Measurements from ENCODE around the gene CUL7. TPM values are rescaled to one million over a fixed set of nuclear protein-coding genes. Genes with fewer than 3 reads are reported as not detected.
A peak's percentile ranks its signal among the peaks of the same experiment; 100 is the strongest.

CUL7 gene
- total RNA-seq, 1 experiment from 2014 or later = 20.8 TPM

GRCh38 chr6:43012364-43012763, 41.3 kb downstream of the CUL7 start (continued):
- no peak for TF ChIP-seq RORB (CRISPR knock-in tag; IDR thresholded peaks at IDR 0.05)
- no peak for TF ChIP-seq SOX15 (CRISPR knock-in tag; IDR thresholded peaks at IDR 0.05)
- no peak for TF ChIP-seq MYBL2 (CRISPR knock-in tag; IDR thresholded peaks at IDR 0.05)

- DNase-seq (ENCODE audit: low spot score) (no peak), ATAC-seq (peak; percentile 6; the same call in 1 of the 2 replicates)
- CTCF ChIA-PET = interaction anchor here (1.2 to 1.3 kb wide), 2 partner anchors 12 to 40 kb away, joined by 3 to 5 read pairs; no protein-coding TSS in a partner anchor
- POLR2A ChIA-PET = no interaction called here
- H3K27me3 Mint-ChIP-seq (ENCODE audit: low read depth) = no peaks in the 10 kb centered on the region
- no peak overlapping the region for H3K4me3 Mint-ChIP-seq
- peaks cover 48% of the 10 kb centered on the region for H3K36me3 Mint-ChIP-seq
- peaks cover 27% of the 10 kb centered on the region for H3K4me1 Mint-ChIP-seq
- H3K27ac Mint-ChIP-seq = no peak overlapping the region
- H3K9me3 Mint-ChIP-seq = no peaks in the 10 kb centered on the region
- TF ChIP-seq JUN (CRISPR knock-in tag; IDR thresholded peaks at IDR 0.05) (no peak), ZNF425 (CRISPR knock-in tag; conservative IDR thresholded peaks at IDR 0.05) (no peak), ZSCAN18 (CRISPR knock-in tag; IDR thresholded peaks at IDR 0.05) (no peak), SMAD3 (CRISPR knock-in tag; IDR thresholded peaks at IDR 0.05; ENCODE audit: borderline replicate concordance) (no peak), KAT7 (CRISPR knock-in tag; IDR thresholded peaks at IDR 0.05; ENCODE audit: borderline replicate concordance) (no peak), ZNF281 (CRISPR knock-in tag; IDR thresholded peaks at IDR 0.05) (no peak), IRF1 (CRISPR knock-in tag; IDR thresholded peaks at IDR 0.05) (no peak), TEAD1 (CRISPR knock-in tag; IDR thresholded peaks at IDR 0.05) (no peak), SOX15 (CRISPR knock-in tag; IDR thresholded peaks at IDR 0.05) (no peak), ZNF138 (CRISPR knock-in tag; conservative IDR thresholded peaks at IDR 0.05) (no peak), FOXK1 (CRISPR knock-in tag; IDR thresholded peaks at IDR 0.05) (no peak), NR3C1 (CRISPR knock-in tag; conservative IDR thresholded peaks at IDR 0.05; ENCODE audit: low read depth) (no peak), IRF2 (CRISPR knock-in tag; IDR thresholded peaks at IDR 0.05; ENCODE audit: borderline replicate concordance, low read depth) (no peak)
- TF ChIP-seq, protein P1, sequence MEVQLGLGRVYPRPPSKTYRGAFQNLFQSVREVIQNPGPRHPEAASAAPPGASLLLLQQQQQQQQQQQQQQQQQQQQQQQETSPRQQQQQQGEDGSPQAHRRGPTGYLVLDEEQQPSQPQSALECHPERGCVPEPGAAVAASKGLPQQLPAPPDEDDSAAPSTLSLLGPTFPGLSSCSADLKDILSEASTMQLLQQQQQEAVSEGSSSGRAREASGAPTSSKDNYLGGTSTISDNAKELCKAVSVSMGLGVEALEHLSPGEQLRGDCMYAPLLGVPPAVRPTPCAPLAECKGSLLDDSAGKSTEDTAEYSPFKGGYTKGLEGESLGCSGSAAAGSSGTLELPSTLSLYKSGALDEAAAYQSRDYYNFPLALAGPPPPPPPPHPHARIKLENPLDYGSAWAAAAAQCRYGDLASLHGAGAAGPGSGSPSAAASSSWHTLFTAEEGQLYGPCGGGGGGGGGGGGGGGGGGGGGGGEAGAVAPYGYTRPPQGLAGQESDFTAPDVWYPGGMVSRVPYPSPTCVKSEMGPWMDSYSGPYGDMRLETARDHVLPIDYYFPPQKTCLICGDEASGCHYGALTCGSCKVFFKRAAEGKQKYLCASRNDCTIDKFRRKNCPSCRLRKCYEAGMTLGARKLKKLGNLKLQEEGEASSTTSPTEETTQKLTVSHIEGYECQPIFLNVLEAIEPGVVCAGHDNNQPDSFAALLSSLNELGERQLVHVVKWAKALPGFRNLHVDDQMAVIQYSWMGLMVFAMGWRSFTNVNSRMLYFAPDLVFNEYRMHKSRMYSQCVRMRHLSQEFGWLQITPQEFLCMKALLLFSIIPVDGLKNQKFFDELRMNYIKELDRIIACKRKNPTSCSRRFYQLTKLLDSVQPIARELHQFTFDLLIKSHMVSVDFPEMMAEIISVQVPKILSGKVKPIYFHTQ (CRISPR knock-in tag; IDR thresholded peaks at IDR 0.05) = no peak
- TF ChIP-seq, protein P2, sequence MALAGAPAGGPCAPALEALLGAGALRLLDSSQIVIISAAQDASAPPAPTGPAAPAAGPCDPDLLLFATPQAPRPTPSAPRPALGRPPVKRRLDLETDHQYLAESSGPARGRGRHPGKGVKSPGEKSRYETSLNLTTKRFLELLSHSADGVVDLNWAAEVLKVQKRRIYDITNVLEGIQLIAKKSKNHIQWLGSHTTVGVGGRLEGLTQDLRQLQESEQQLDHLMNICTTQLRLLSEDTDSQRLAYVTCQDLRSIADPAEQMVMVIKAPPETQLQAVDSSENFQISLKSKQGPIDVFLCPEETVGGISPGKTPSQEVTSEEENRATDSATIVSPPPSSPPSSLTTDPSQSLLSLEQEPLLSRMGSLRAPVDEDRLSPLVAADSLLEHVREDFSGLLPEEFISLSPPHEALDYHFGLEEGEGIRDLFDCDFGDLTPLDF (CRISPR knock-in tag; IDR thresholded peaks at IDR 0.05) = no peak
- TF ChIP-seq, protein P3, sequence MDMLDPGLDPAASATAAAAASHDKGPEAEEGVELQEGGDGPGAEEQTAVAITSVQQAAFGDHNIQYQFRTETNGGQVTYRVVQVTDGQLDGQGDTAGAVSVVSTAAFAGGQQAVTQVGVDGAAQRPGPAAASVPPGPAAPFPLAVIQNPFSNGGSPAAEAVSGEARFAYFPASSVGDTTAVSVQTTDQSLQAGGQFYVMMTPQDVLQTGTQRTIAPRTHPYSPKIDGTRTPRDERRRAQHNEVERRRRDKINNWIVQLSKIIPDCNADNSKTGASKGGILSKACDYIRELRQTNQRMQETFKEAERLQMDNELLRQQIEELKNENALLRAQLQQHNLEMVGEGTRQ (CRISPR knock-in tag; IDR thresholded peaks at IDR 0.05) = no peak
- TF ChIP-seq, protein P4, sequence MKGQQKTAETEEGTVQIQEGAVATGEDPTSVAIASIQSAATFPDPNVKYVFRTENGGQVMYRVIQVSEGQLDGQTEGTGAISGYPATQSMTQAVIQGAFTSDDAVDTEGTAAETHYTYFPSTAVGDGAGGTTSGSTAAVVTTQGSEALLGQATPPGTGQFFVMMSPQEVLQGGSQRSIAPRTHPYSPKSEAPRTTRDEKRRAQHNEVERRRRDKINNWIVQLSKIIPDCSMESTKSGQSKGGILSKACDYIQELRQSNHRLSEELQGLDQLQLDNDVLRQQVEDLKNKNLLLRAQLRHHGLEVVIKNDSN (CRISPR knock-in tag; IDR thresholded peaks at IDR 0.05) = no peak
- TF ChIP-seq, protein P5, sequence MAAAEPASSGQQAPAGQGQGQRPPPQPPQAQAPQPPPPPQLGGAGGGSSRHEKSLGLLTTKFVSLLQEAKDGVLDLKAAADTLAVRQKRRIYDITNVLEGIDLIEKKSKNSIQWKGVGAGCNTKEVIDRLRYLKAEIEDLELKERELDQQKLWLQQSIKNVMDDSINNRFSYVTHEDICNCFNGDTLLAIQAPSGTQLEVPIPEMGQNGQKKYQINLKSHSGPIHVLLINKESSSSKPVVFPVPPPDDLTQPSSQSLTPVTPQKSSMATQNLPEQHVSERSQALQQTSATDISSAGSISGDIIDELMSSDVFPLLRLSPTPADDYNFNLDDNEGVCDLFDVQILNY (CRISPR knock-in tag; IDR thresholded peaks at IDR 0.05) = no peak
These were observed 42.4 kb downstream of the CUL7 start for GRCh38 chr6:43011207-43011606.
